Activated CD8-positive, alpha-beta T cell treated with anti-CD3 and anti-CD28 coated beads for 36 hours (primary cell): ENCODE results near the gene NTRK1. TPM values are rescaled to one million over a fixed set of nuclear protein-coding genes. Genes with fewer than 3 reads are reported as not detected.

ENCODE experiments used
- ATAC-seq: fragments of 200-7000 bp; cut with Tn5 transposase; one replicate; pipeline ENCODE4 v1.10.0; 2021; ENCODE audit warnings: mild to moderate bottlenecking, moderate library complexity
- CTCF ChIA-PET: fragments of 350-600 bp; sonication (Branson Sonifier 250); formaldehyde crosslinking; loops from one replicate; lab custom pipeline; 2021; ENCODE audit warnings: antibody characterized with exemption; lab: Charles Lee
- POLR2A ChIA-PET: fragments of 350-600 bp; sonication (Branson Sonifier 250); formaldehyde crosslinking; loops from one replicate; lab custom pipeline; 2021; ENCODE audit warnings: antibody characterized with exemption; lab: Charles Lee
- DNase-seq: peaks from one replicate; pipeline ENCODE4 v3.0.0-alpha.2; 2020
- H3K27ac Mint-ChIP-seq: one replicate; pipeline ENCODE4 v1.8.0; 2021; ENCODE audit warnings: mild to moderate bottlenecking, mixed read lengths
- H3K27me3 Mint-ChIP-seq: one replicate; pipeline ENCODE4 v1.8.0; 2021; ENCODE audit warnings: mixed read lengths
- H3K36me3 Mint-ChIP-seq: one replicate; pipeline ENCODE4 v1.8.0; 2021; ENCODE audit warnings: low read depth, mixed read lengths
- H3K4me1 Mint-ChIP-seq: one replicate; pipeline ENCODE4 v1.8.0; 2021; ENCODE audit warnings: low read depth, mixed read lengths
- H3K4me3 Mint-ChIP-seq: one replicate; pipeline ENCODE4 v1.8.0; 2021; ENCODE audit warnings: mild to moderate bottlenecking, moderate library complexity, mixed read lengths
- H3K9me3 Mint-ChIP-seq: one replicate; pipeline ENCODE4 v1.8.0; 2021; ENCODE audit warnings: mixed read lengths
- intact Hi-C: fragments of 100-400 bp; cut with micrococcal nuclease; formaldehyde crosslinking; loops from one replicate; pipeline ENCODE4 v1.10.0; 2022
- total RNA-seq, 2 experiments: library from RNA; stranded (reverse); gene quantifications; one replicate each; pipeline ENCODE4 v1.2.3, GENCODE V29; 2021
- TF ChIP-seq, protein P1 (sequence below): fragments of 200-600 bp; IDR thresholded peaks from one replicate; pipeline ENCODE4 v1.8.0; 2022; ENCODE audit warnings: antibody characterized with exemption, mild to moderate bottlenecking

Gene NTRK1
- total RNA-seq, 2 experiments from 2014 or later, result 23.5 to 25.9 TPM

DNA sequence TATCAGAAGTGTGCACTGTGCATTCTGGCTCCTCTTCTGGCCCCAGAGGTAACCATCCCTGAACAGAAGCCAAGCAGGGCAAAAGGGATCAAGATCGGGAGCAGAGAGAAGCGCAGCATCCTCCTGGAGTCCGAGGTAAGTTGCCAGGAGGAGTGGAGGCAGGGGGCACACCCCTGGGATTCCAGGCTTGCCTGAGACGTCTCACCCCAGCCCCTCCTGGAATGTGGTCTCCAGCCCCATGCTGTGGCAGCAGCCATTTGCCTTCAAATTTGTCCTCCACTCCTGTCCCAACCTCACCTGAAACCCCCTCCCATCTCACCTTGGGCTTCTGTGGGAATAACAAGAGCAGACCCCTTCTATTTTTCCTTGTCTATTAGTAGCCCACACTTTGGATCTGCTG, 69.8 kb downstream of the NTRK1 start:
- TF ChIP-seq, protein P1, sequence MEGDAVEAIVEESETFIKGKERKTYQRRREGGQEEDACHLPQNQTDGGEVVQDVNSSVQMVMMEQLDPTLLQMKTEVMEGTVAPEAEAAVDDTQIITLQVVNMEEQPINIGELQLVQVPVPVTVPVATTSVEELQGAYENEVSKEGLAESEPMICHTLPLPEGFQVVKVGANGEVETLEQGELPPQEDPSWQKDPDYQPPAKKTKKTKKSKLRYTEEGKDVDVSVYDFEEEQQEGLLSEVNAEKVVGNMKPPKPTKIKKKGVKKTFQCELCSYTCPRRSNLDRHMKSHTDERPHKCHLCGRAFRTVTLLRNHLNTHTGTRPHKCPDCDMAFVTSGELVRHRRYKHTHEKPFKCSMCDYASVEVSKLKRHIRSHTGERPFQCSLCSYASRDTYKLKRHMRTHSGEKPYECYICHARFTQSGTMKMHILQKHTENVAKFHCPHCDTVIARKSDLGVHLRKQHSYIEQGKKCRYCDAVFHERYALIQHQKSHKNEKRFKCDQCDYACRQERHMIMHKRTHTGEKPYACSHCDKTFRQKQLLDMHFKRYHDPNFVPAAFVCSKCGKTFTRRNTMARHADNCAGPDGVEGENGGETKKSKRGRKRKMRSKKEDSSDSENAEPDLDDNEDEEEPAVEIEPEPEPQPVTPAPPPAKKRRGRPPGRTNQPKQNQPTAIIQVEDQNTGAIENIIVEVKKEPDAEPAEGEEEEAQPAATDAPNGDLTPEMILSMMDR, result no peak
- no peak for DNase-seq
- ChIA-PET POLR2A (no interaction called here), CTCF (interaction anchor here (0.9 to 7.3 kb wide), 2 partner anchors 40 to 204 kb away, joined by 3 to 94 read pairs; partner anchors contain the start of gene PEAR1)
- no peak overlapping the region for H3K27ac Mint-ChIP-seq
- no peaks in the 10 kb centered on the region for H3K9me3 Mint-ChIP-seq
- peaks cover 50% of the 10 kb centered on the region for H3K27me3 Mint-ChIP-seq
- no peaks in the 10 kb centered on the region for H3K36me3 Mint-ChIP-seq
- intact Hi-C loops, result no loop called here
- peaks cover 22% of the 10 kb centered on the region for H3K4me1 Mint-ChIP-seq
- no peak overlapping the region for H3K4me3 Mint-ChIP-seq
- ATAC-seq, result no peak

Other genes starting within 250 kb of the NTRK1 start
- not detected for gene HAPLN2, start 241.4 kb upstream of the NTRK1 start, total RNA-seq
- not detected for gene BCAN, start 218.7 kb upstream of the NTRK1 start, total RNA-seq
- not detected for gene NES, start 183.5 kb upstream of the NTRK1 start, total RNA-seq
- gene CRABP2, start 155.3 kb upstream of the NTRK1 start, total RNA-seq, result under 1 TPM; 0.78 to 0.90 TPM
- gene METTL25B, start 132.4 kb upstream of the NTRK1 start, total RNA-seq, result 10 to 100 TPM; 32.3 to 32.5 TPM
- 10 to 100 TPM; 40.6 to 44.5 TPM for gene ISG20L2, start 132.1 kb upstream of the NTRK1 start, total RNA-seq
- 10 to 100 TPM; 84.2 to 93.6 TPM for gene MRPL24, start 119.8 kb upstream of the NTRK1 start, total RNA-seq
- gene HDGF, start 109.2 kb upstream of the NTRK1 start, total RNA-seq, result 100 to 1,000 TPM; 232 to 235 TPM
- gene PRCC, start 93.3 kb upstream of the NTRK1 start, total RNA-seq, result 10 to 100 TPM; 69.8 to 70.6 TPM
- gene SH2D2A, start 44.0 kb upstream of the NTRK1 start, total RNA-seq, result 100 to 1,000 TPM; 297 to 315 TPM
- under 1 TPM; 0.47 to 0.54 TPM for gene INSRR, start 1.7 kb upstream of the NTRK1 start, total RNA-seq
- gene PEAR1, start 32.9 kb downstream of the NTRK1 start, total RNA-seq, result under 1 TPM in 1 of 2 experiments, not detected in 1; 0.07 TPM
- gene LRRC71, start 59.8 kb downstream of the NTRK1 start, total RNA-seq, result not detected
- 1 to 10 TPM; 1.4 to 1.8 TPM for gene ARHGEF11, start 184.9 kb downstream of the NTRK1 start, total RNA-seq
- gene ETV3L, start 238.9 kb downstream of the NTRK1 start, total RNA-seq, result not detected